GM18873 (cell line): Measurements from ENCODE around the gene SRSF4.
"Not testable (repeated sequence)": the region's sequence is repeated elsewhere in the genome, so short reads cannot be mapped to it uniquely, and the experiment has no call there.

Experiments used
- ATAC-seq: cut with Tn5 transposase; IDR thresholded peaks from one replicate; pipeline ENCODE4 v1.9.1; 2021; ENCODE audit warnings: mild to moderate bottlenecking, moderate library complexity, moderate number of reproducible peaks; ENCODE audit not compliant: unreplicated experiment, low FRiP score

The SRSF4 gene

DNA sequence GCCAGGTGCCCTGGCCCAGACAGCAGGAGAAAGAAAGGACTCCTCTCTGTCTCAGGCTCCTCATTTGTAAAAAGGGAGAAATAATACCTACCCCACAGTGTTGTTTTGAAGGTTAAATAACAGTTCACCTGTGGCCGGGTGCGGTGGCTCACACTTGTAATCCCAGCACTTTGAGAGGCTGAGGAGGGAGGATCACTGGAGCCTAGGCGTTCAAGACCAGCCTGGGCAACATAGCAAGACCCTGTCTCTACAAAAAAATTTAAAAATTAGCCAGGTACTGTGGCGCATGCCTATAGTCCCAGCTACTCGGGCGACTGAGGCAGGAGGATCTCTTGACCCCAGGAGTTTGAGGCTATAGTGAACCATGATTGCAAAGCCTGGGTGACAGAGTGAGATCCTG lies 55.5 kb downstream of the SRSF4 start:
- ATAC-seq, result no peak

DNA sequence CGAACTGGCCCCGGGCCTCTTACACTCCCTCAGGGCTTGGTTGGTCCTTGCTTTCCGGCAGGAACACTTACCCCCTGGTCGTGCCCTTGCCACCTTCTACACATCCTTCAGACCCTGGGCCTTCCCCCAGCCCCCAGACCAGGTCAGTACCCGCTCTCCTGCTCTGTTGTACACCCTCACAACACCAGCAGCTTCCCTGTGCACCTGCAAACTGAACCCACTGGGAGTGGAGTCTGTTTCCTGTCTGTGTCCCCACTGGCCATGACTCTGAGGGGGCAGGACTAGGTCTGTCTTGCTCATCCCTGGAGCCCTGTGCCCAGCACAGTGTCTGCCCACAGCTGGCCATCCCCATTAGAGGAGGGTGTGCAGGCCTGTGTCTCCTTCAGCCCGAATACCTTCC lies 55.9 kb downstream of the SRSF4 start:
- no peak for ATAC-seq

DNA sequence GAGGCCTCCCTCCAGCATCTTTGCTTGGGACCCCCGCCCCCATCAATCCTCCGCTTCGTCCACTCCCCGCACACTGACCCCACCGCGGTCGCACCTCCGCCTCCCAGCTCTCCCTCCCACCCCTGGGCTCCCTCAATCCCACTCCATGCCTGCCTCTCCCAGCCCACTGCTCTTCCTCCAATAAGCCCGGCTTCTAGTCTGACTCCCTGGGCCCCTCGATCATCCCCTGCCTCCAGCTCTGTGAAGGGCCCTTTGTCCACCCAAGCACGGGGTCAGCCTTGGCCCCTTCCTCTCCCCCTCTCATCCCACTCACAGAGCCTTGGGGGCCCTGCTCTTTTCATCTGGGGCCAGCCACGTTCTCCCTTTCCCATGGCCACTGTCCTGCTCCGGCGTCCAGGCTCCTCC lies 56.5 kb downstream of the SRSF4 start:
- ATAC-seq, result no peak

DNA sequence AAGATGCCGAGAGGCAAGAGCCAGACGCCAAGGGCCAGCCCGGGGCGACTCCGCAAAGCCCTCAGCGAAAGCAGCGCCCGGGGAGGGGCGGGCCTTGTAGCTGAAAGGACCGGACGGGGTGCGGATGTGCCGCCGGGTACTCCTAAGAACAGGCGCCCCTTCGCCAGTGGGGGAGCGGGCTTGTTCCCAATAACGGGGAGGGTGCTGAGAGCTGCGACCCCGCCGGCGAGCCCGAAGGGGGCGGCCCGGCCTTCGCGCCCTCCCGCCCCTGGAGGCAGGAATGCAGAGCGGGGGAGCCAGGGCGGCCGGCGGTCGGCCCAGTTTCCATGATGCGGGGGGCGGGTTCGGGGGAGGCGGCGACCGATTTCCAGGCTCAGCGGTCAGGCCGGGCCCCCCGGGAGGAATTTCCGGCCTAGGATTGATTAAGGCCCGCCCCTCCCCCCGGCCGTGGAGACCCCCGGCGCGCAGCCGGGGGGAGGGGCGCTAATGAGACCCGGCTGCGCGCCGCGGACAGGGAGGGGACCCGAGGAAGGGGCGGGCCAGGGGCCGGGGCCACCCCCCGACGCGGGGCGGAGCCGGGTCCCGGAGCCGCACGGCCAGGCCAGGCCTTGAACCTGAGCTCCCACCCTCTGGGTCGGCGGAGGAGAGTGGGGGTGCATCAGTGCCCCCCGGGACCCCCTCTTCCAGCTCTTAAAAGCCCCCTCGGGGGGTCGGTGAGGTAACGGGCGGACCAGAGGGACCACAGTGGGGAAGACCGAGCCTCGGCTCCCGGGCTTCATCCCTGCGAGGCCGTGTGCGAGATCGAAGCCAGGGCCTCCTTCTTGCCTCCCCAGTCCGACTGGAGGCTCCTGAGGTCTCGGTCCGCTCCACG lies 57.1 kb downstream of the SRSF4 start:
- ATAC-seq, result no peak

DNA sequence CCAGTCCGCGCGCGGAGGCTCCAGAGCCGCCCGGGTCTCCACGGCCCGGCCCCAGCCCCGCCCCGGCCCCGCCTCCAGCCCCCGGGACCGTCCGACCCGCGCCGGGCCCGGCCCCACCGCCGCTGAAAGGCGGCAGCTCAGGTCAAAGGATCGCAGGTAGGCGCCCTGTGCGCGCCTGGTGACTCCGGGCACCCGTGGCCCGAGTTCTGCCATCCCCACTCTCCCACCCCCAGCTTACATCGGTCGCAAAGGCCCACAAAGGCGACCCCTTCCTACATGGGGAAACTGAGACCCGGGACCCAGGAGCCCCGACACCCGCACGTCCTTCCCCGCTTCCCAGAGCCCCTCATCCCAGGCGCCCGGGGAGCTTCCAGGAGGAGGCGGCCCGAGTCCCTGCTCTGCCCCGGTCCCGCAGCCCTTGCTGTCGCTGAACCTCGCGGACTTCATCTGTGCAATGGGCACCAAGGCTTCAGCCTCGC lies 57.8 kb downstream of the SRSF4 start, which contains the start of gene TMEM200B:
Gene TMEM200B (minus strand): TSS at position 17 of the 479 bp plus-strand sequence. CDS start 2,075 bp downstream, outside the sequence.
- ATAC-seq, result no peak

DNA sequence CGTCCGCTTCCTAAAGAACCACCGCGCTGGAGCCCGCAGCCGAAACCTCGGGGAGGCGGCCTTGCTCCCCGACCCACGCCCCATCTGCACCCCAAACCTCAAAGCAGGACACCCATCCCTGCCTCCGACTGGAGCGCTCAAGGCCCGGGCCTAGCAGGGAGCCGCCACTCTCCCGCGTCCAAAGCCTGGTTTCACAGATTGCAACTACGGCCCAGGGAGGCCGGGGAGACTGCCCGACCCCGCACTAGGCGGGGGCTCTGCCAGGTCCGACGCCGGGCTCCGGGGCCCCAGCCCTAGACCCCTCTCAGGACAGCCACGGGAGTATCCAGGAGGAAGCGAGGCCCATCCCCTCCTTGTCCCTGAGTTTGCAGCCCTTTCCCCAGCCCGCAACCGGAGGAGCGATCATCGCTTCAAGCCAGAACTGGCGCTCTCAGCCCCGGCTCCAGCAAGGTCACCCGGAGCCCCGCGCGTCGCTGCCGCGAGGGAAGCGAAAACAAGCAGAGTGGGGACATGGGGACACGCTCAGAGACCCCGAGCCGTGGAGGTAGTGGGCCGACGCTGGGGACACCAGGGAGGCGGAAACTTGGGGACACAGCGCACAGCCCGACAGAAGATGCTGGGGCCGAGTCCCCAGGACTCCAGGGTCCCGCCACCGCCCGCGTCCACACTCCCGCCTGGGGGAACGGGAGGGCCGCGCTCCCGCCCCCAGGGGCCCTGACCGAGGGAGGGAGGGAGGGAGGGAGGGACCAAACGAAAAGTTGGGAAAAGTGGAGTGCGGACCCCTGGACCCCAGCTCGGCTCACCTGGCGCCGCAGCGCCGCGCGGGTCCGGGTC lies 58.4 kb downstream of the SRSF4 start:
- ATAC-seq, result no peak

DNA sequence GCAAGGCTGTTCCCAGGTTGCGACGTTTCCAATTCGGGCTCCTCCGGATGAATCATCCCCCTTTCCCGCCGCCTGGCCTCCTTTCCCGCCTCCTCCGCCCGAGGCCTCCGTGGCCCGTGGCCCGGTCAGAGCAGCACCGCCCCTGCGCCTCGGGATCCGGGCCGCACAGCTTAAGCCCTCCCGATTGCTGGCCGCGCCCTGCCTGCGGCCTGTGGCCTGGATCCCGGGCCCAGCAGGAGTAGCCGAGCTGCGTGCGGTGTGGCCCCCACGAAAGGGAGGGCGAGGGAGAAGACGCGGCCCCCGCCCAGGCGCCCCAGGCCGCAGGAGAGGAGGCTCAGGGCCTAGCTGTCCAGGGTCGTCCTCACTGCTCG lies 59.0 kb downstream of the SRSF4 start:
- no peak for ATAC-seq

DNA sequence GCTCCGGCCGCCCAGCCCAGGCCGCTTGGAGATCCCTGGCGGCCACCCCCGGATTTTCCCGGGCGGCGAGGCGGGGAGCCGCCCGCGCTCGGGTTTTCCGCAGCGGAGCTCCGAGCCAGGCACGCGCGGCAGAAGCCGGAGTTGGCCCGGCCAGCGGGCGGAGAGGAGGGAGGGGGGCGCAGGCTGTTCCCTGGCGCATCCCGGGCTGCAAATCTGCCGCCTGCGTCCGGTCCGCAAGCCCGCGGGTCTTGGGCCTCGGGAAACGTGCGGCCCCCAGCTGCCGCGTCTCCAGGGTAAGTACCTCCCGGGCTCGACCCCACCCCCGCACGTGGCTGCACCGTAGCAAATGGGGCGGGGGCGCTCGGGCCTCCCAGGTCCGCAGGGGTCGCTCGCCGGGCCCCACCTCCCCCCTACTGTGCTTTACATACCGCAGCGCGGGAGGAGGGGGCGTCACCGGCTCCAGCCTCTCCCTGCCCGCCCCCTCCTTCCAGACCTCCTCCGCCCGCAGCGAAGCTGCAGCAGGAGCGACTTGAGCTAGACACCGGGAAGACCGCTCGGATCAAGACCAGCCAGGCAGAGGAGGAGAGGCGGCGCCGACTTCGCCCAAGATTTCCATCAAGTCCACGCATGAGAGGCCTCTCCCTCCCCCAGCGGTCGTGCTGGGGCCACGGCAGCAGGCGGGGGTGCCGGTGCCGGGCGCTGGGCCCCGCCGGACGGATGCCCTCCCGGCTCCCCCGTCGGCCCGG lies 59.6 kb downstream of the SRSF4 start:
- no peak for ATAC-seq

DNA sequence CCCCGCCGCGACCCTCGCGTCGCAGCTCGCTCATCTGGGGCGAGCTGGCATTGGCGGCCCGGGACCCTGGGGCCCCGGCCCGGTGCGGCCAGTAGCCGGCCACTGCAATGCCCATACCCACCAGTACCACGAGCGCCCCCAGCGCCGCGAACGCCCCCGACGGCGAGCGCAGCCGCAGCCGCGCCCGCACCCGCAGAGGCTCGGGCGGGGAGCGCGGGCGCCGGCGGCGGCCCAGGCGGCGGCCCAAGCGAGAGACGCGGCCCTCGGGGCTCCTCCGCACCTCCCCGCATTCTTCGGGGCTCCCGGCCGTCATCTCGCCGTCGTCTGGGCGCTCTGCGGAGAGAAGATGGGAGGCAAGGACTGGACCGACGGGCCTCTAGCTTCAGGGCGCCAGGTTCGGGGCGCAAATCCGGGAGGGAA lies 60.2 kb downstream of the SRSF4 start:
- ATAC-seq, result no peak

DNA sequence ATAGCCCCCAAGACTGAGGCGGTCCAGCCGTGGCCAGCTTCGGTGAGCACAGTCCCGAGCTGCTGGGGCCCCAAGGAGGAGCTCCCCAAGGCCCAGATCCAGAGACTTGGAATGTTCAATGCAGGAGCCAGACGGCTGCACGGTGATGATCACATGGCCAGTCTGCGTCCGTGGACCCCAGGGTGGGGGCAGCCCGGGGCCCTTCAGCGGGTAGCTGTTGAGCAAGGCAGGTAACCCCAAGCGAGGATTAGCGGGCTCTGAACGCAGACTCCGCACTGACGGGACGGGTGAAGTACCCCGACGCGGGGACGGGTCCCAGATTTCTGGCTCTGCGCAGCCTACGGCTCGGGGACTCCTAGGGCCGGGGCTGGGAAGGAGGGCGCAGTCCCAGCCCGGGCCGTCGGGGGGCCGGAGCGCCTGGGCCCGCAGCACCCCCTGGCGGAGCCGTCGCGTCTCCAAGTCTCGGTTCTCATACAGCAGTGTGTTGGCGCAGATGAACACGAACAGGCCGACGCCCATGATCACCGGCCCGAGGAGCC lies 60.7 kb downstream of the SRSF4 start:
- ATAC-seq, result no peak

DNA sequence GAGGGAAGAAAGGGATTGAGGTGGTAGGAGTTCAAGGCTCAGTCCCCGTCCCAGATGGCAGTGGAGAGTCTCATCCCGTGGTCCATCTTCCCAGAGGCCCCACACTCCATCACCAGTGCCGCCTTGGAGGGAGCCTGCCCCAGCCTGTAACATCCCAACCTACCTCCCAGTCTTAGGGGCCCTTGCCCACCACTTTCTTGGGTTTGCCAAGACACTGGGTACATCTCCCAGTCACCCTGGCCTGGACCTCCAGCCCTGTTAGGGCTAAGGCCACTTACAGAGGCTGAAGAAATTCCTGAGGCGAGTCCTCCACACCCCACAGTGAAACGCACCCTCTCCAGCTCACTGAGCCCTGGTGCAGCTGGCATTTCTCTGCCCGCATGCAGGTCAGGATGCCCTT lies 61.3 kb downstream of the SRSF4 start:
- ATAC-seq, result no peak

DNA sequence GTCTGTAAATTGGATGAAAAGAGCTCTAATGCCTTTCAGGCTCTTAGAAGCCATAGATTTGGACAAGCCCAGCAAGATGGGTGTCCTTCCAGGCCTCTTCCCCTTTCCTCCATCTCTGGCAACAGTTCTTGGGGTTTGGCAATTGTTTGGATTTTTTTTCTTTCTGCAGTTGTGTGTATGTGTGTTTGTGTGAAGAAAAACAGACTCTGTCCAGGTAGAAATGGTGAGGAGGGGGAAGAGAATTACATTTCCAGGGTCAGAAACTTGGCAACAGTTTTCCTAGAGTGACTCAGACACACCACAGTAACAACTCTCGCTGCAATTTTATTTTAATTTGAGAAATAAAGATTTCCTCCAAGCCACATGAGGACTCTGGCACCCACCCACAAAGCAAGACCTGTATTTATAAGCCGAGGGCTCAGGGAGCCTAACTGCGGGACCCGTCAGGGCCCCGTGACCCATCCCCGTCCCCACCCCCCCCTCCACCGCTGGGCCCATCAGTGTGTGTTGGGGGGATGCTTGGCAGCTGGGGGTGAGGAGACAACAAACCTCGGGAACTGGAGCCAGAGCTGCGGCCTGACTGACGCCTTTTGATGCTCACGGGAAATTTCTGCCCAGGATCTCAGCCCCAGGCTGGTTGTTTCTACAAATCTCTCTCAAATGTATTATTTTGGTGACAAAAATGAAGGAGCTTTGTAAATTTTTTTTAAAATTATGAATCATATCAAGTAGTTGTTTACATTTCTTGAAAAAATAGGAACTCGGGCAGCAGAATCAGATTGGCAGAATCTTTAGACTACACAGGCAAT lies 62.4 kb downstream of the SRSF4 start:
- ATAC-seq, result no peak

DNA sequence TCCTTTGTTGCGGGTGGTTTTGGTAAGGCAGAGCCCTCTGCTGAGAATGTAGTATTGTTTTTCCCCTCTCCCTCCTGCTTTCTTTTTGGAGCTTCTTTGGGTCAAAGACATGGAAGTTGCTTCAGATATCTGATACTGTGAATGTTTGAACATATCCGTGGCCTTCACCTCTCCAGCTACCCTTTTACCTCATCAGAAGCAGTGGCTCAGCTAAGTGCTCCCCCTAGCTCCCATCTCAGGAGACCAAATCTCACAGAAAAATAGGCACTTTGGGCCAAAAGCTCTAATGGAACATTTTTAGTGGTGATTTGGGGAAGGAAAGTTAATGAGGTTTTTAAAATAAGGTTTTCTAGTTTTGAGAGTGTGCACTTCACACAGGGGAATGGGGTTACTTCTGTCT lies 64.3 kb downstream of the SRSF4 start:
- no peak for ATAC-seq

DNA sequence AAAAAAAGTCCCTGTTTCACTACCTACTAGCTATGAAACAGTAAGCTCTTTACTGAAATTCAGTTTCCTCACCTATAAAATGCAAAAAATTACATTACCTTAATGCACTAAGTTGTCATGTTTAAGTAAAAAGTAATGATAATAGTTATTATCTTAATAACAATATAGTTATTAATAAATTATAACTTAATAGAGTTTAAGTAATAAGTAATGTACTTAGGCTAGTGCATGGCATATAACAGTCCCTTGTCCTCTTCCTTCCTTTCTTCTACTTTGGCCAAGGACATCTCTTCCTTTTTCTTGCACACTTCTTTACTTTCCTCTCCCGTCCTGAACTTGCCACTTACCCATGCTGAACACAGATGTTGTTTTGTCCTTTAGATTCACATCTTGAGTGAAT lies 67.0 kb downstream of the SRSF4 start:
- ATAC-seq, result no peak

DNA sequence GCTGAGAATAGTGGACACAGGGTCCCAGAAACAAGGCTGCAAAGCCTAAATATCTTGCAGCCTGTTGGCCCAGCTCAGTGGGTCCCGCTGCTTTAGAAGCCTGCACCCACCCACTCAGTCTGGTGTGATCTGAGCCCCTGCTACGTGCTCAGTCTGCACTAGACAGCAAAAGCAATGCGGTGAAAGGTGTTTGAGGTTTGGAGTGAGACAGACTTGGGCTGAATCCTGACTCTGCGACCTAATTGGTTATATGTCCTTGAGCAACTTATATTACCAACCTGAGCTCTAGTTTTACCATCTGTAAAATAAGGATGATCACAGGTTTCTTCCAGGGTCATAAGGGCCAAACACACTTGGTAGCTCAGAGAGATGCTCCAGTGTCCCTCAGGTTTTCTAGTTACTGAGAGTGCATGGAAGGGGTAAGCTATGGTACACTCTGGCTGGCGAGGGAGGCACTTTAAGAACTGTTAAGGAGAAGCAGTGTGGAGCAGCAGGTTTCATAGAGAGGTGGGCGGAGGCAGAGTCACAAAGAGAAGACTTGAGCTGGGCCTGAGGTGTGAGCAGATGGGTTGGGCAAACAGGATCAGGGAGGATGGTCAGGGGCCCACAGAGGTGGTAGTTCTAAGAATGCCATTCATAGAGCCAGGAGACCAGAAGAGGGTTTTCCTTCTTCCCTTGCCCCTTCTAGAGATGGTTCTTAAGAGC lies 68.1 kb downstream of the SRSF4 start:
- ATAC-seq, result no peak

DNA sequence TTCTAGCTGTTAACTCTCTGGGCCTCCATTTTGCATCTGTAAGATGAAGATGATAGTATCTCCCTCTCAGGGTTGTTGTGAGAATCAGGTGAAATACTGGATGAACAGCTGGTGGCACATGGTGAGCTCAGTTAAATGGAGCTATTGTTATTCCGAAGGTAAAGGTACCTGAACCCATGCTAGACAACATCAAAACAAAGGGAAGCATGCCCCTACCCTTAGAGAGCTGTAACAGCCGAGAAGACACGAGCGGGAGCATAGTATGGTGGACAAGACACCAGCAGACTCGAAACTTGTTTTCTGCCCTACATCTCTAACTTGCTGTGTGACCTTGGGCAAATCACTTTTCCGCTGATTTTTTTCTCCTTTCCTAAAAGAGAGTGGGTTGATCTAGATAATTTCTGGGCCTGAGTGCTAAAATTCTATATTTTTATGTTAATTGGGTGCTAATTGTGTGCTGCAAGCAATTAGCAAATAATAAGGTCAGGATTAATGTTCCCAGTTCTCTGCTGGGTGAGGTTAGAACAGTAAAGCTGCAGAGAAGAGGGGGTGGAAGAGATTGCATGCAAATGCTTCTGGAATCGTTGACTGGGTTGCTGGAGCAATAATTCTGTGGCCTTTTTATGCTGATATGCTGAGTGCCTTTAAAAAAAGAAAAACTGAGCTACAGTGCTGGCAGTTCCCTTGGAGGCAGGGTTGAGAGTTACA lies 68.8 kb downstream of the SRSF4 start:
- ATAC-seq, result no peak

DNA sequence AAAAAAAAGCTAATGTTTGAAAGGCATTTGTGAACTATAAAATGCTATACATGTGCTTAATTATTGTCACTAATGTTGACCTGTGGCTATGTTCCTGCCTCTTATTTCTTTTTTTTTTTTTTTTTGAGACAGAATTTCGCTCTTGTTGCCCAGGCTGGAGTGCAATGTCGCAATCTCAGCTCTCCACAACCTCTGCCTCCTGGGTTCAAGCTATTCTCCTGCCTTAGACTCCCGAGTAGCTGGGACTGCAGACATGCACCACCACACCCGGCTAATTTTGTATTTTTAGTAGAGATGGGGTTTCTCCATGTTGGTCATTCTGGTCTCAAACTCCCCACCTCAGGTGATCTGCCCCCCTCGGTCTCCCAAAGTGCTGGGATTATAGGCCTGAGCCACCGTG lies 73.7 kb downstream of the SRSF4 start:
- ATAC-seq, result not testable (repeated sequence)

DNA sequence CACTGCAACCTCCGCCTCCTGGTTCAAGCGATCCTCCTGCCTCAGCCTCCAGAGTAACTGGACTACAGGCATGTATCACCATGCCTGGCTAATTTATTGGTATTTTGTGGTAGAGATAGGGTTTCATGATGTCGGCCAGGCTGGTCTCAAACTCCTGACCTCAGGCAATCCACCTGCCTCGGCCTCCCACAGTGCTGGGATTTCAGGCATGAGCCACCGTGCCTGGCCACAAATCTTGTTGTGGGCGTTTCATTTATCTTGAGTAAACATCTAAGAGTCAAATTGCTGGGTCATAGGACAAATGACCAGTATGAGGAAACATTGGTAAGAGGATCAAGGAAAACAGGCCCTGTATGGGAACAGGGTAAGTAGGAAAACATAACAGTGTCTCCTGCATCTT lies 75.9 kb downstream of the SRSF4 start:
- ATAC-seq, result no peak
